Fibroblast of lung (primary cell): ENCODE results near the gene CRYGS.

ENCODE experiments used
- EZH2 ChIP-seq: IDR thresholded peaks from 2 replicates; pipeline ENCODE4 v1.5.1; 2012; ENCODE audit warnings: low read length, control low read depth, mild to moderate bottlenecking; ENCODE audit errors: missing control alignments
- TF ChIP-seq, protein P1 (sequence below), 2 donors: IDR thresholded peaks in 1 of 2; conservative IDR thresholded peaks in 1 of 2; 1 replicate in 1 of 2; 2 replicates in 1 of 2; pipeline ENCODE4 v1.5.1; 2011 to 2012; ENCODE audit warnings: low read length in 2 of 2, control low read depth in 1 of 2, inconsistent platforms in 1 of 2, low read depth in 1 of 2, mild to moderate bottlenecking in 1 of 2

DNA sequence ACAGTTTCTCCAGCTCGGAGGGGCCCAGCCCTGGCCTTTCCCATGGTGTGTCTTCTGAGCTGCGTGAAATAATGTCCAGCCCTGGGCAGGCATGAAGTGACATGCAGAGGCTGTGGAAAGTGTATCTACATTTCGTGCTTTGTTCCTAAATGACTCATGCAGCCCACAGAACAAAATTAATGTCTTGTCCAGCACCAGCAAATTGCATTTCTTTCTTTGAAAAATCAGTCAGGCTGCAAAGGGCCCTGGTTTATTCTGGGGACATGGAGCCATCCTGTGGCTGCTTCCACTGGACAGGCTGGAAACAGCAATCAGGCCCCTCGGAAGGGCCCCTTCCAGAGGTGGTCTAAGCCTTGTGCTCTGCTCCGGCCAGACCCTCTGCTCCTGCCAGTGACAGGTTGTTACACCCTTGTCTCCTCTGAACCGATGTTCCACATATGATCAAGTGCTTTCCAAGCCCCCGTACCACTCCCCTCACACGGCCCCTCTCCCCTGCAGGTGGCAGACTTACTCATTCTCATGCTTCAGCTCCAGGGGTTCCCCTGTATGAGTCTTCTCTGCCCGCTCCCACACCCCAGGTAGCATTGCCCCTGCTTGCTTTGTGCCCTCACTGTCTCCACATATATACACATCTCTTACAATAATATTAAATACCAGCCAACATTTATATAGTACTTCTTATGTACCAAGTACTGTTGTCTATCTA, 33.7 kb downstream of the CRYGS start:
- TF ChIP-seq, protein P1, sequence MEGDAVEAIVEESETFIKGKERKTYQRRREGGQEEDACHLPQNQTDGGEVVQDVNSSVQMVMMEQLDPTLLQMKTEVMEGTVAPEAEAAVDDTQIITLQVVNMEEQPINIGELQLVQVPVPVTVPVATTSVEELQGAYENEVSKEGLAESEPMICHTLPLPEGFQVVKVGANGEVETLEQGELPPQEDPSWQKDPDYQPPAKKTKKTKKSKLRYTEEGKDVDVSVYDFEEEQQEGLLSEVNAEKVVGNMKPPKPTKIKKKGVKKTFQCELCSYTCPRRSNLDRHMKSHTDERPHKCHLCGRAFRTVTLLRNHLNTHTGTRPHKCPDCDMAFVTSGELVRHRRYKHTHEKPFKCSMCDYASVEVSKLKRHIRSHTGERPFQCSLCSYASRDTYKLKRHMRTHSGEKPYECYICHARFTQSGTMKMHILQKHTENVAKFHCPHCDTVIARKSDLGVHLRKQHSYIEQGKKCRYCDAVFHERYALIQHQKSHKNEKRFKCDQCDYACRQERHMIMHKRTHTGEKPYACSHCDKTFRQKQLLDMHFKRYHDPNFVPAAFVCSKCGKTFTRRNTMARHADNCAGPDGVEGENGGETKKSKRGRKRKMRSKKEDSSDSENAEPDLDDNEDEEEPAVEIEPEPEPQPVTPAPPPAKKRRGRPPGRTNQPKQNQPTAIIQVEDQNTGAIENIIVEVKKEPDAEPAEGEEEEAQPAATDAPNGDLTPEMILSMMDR (conservative IDR thresholded peaks at IDR 0.05 in 1 of 2, IDR thresholded peaks at IDR 0.05 in 1 of 2; ENCODE audit: low read depth in 1 of 2, low read length in 2 of 2), result no peak
- no peak for TF ChIP-seq EZH2
